Mucosa of descending colon (tissue), 3 donors: ENCODE results near the gene PGA4. TPM values are rescaled to one million over a fixed set of nuclear protein-coding genes. Genes with fewer than 3 reads are reported as not detected.

ENCODE experiments used
- ATAC-seq: fragments of 200-7000 bp; cut with Tn5 transposase; one replicate; pipeline ENCODE4 v1.9.1; 2020; ENCODE audit warnings: mild to moderate bottlenecking, moderate library complexity
- DNase-seq, 3 donors: peaks; one replicate each; pipeline ENCODE4 v3.0.0-alpha.2; 2020
- H3K36me3 ChIP-seq: fragments of 200-600 bp; one replicate; pipeline ENCODE4 v1.8.0; 2021; ENCODE audit warnings: low read depth, mild to moderate bottlenecking
- H3K4me1 ChIP-seq: fragments of 200-600 bp; one replicate; pipeline ENCODE4 v1.8.0; 2021; ENCODE audit warnings: low read depth, mild to moderate bottlenecking
- H3K4me3 ChIP-seq: fragments of 200-600 bp; one replicate; pipeline ENCODE4 v1.8.0; 2021; ENCODE audit warnings: mild to moderate bottlenecking
- H3K9me3 ChIP-seq: fragments of 200-600 bp; one replicate; pipeline ENCODE4 v1.8.0; 2021; ENCODE audit warnings: mild to moderate bottlenecking
- CTCF ChIP-seq: fragments of 200-600 bp; IDR thresholded peaks from one replicate; pipeline ENCODE4 v1.8.0; 2022; ENCODE audit warnings: antibody characterized with exemption, mild to moderate bottlenecking
- intact Hi-C, 2 donors: fragments of 100-400 bp; cut with DNase I in 1 of 2; cut with micrococcal nuclease in 1 of 2; formaldehyde crosslinking; loops; one replicate each; pipeline versions ENCODE4 v1.11.0 to v1.11.1; 2022; cut with DNase I, micrococcal nuclease
- total RNA-seq, 3 donors: library from RNA; stranded (reverse); fragmentation: NEBNext Ultra II Directional in 2 of 3; extraction: Animal tissue kit (Norgen Biotek cat#: 25700) in 2 of 3; gene quantifications; one replicate each; pipeline versions ENCODE4 v1.2.1 to v1.2.4, GENCODE V29; 2021 to 2023
- donor health status: DM: no; HTN: no; CAD: no; lungs with moderate emphysema.
- donor health status: DM: no; HTN: no; CAD: no.
- donor health status: DM: no; HTN: yes; CAD: no.

PGA4 gene
- total RNA-seq, 3 donors from 2014 or later: 0.46 to 1.2 TPM; not detected in 1

DNA sequence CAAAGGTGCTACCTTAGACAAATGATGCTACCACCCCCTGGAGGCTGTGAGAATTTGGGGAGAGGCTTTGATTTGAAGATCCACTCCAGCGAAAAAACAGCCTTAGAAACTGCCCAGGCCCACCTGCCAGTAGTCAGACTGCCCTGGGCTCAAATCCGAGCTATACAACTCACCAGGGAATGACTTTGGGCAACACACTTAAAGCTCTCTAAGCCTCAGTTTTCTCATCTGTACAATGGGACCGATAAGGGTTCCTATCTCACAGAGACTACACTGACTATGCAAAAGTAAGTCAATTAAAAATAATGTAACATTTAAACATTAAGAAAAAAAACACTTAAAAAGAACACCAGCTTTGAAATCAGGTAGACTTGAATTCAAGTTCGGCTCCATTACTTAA lies 53.0 kb downstream of the PGA4 start:
- intact Hi-C loops: no loop called here
- H3K36me3 ChIP-seq: no peaks in the 10 kb centered on the region
- H3K9me3 ChIP-seq: no peaks in the 10 kb centered on the region
- DNase-seq (no peak), ATAC-seq (no peak)
- TF ChIP-seq CTCF: no peak
- no peaks in the 10 kb centered on the region for H3K4me1 ChIP-seq
- no peak overlapping the region for H3K4me3 ChIP-seq

- ATAC-seq (no peak), DNase-seq (no peak)
- intact Hi-C loops: no loop called here
- H3K4me3 ChIP-seq: no peak overlapping the region
- H3K9me3 ChIP-seq: no peaks in the 10 kb centered on the region
- TF ChIP-seq CTCF: no peak
- no peaks in the 10 kb centered on the region for H3K36me3 ChIP-seq
- H3K4me1 ChIP-seq: no peaks in the 10 kb centered on the region
These were observed 55.2 kb downstream of the PGA4 start for GRCh38 chr11:61277186-61278000.

DNA sequence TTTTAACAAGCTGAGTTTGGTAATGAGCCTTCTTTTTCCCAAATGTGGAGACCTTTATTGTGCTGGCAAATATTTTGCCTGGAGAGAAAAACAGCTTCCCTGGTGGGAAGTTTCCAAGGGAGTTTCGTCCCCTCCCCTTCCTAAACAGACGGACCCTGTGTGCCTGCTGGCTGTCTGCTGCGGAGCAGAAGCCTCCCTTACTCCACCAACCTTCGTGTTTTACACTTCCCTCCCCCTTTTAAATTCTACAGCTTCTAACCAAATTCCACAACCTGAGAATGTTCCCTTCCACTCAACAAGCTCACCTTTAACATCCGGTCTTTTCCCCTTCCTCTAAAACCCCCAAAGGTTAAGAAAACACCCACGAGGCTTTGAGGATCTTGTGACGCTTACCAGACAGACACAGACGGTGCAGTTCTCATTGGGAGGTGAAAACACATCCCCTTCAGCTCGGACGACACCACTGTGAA lies 55.9 kb downstream of the PGA4 start:
- no peak for TF ChIP-seq CTCF
- no peaks in the 10 kb centered on the region for H3K36me3 ChIP-seq
- no peaks in the 10 kb centered on the region for H3K4me1 ChIP-seq
- no peak overlapping the region for H3K4me3 ChIP-seq
- no peaks in the 10 kb centered on the region for H3K9me3 ChIP-seq
- ATAC-seq (no peak), DNase-seq (no peak)
- intact Hi-C loops: no loop called here

DNA sequence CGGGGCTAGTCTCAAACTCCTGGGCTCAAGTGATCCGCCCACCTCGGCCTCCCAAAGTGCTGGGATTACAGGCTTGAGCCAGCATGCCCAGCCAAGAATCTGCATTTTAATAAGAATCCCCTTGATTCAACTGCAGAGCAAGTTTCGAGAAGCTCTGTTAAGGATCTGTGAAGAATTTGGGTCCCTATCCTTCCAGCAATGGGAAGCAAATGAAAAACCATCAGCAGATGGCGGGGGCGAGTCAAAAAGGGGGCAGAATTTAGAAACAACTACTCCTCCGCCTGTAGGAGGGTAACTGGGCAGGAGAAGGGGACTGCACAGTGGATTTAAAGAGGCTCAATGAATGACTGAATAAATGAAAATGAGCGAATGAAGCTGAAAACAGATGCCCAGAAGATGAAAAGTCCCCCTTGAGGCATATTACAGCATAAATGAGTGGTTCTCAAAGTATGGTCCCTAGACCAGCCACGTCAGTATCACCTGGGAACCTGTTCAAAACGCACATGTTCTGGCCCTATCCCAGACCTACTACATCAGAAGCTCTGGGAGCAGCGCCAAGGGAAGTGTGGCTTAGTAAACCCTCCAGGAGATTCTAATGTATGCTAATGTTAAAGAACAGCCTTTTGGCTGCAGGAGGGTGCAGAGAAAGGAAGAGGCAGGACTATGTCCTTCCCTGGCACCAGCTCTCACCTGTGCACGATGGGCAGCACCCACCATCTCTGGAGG lies 58.0 kb downstream of the PGA4 start:
- ATAC-seq: no peak
- Histone ChIP-seq H3K4me3 (no peak overlapping the region), H3K9me3 (no peaks in the 10 kb centered on the region), H3K36me3 (no peaks in the 10 kb centered on the region), H3K4me1 (no peaks in the 10 kb centered on the region)
- no peak for TF ChIP-seq CTCF
- intact Hi-C loops: no loop called here
- DNase-seq: no peak

DNA sequence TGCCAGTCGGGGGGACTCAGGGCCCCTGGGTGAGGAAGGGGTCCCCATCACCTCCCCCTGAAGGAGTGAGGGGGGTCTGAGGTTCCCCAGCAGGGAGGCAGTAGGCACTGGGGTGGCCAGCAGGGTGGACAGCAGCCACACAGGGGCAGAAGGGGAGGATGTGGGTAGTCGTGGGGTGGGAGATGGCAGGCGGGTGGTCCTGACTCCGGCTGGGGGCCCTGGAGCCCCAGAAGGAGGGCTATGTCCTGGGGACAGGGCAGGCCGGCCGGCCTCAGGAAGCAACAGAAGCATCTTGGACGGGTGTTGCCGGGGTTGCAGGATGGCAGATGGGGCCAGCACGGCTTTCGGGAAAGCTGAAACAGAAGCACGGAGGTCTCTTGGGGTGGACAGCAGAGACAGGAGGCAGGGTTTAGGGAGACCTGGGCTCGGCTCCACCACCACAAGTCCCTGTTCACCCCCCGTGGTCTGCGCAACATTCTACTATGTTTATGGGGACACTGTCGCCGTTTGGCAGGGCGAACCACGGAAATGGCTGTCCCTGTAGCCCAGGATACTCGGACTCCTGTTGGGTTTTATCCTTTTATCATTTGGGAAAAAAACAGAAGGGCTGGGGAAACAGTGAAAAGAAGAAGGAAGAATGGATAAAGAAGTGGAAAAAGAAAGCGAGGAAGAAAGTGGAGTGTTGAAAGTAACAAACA lies 58.9 kb downstream of the PGA4 start:
- intact Hi-C loops: no loop called here
- ATAC-seq: peak; percentile 30

More for the DNA sequence above, 58.9 kb downstream of the PGA4 start:
- no peak for DNase-seq
- Histone ChIP-seq H3K36me3 (no peaks in the 10 kb centered on the region), H3K4me1 (no peaks in the 10 kb centered on the region), H3K4me3 (no peak overlapping the region), H3K9me3 (no peaks in the 10 kb centered on the region)
- no peak for TF ChIP-seq CTCF

Other genes starting within 250 kb of the PGA4 start
- gene CD5, start 119.9 kb upstream of the PGA4 start, total RNA-seq: 1 to 10 TPM; 1.2 to 3.4 (median 1.5) TPM
- gene VPS37C, start 60.9 kb upstream of the PGA4 start, total RNA-seq: 10 to 100 TPM; 28.5 to 30.8 (median 28.5) TPM
- 1 to 10 TPM in 1 of 3 donors, not detected in 2; 1.1 TPM for gene PGA3, start 18.8 kb upstream of the PGA4 start, total RNA-seq
- gene PGA5, start 18.8 kb downstream of the PGA4 start, total RNA-seq: under 1 TPM in 2 of 3 donors, not detected in 1; 0.41 to 0.75 TPM
- gene VWCE, start 73.0 kb downstream of the PGA4 start, total RNA-seq: 1 to 10 TPM in 1 of 3 donors, under 1 TPM in 2; 0.17 to 1.9 (median 0.55) TPM
- gene DDB1, start 110.8 kb downstream of the PGA4 start, total RNA-seq: 100 to 1,000 TPM; 121 to 152 (median 140) TPM
- gene TKFC, start 110.9 kb downstream of the PGA4 start, total RNA-seq: 10 to 100 TPM; 30.9 to 78.8 (median 63.1) TPM
- gene CYB561A3, start 139.5 kb downstream of the PGA4 start, total RNA-seq: 10 to 100 TPM; 65.0 to 91.0 (median 66.6) TPM
- gene TMEM138, start 140.0 kb downstream of the PGA4 start, total RNA-seq: 10 to 100 TPM; 35.2 to 38.2 (median 37.8) TPM
- 10 to 100 TPM in 1 of 3 donors, 1 to 10 TPM in 2; 7.9 to 12.7 (median 8.9) TPM for gene TMEM216, start 170.2 kb downstream of the PGA4 start, total RNA-seq
- 10 to 100 TPM; 60.8 to 69.6 (median 64.7) TPM for gene CPSF7, start 207.6 kb downstream of the PGA4 start, total RNA-seq
- gene SDHAF2, start 207.8 kb downstream of the PGA4 start, total RNA-seq: 10 to 100 TPM; 38.9 to 42.3 (median 42.1) TPM